HepG2 (cell line): Measurements from ENCODE around the gene ZSWIM6. TPM values are rescaled to one million over a fixed set of nuclear protein-coding genes. Genes with fewer than 3 reads are reported as not detected.

Experiments
- ATAC-seq: fragments of 200-7000 bp; cut with Tn5 transposase; 3 replicates; pipeline ENCODE4 v1.9.1; 2020; ENCODE audit warnings: mild to moderate bottlenecking, moderate library complexity
- BruUV-seq: library from RNA; stranded (reverse); fragments of 400-500 nt; replicated peaks from 2 replicates; lab custom pipeline; 2021; lab: Mats Ljungman, UMichigan
- CTCF ChIA-PET: fragments of 300-600 bp; formaldehyde crosslinking; extraction: SDS; loops from one replicate; lab custom pipeline; 2021; ENCODE audit warnings: low total read pairs, inconsistent platforms, low intra/inter-chr PET ratio; lab: Yijun Ruan, JAX
- POLR2A ChIA-PET: fragments of 350-600 bp; sonication (Branson Sonifier 250); formaldehyde crosslinking; loops from one replicate; lab custom pipeline; 2020; ENCODE audit warnings: antibody characterized with exemption, inconsistent platforms; lab: Yijun Ruan, JAX
- DNase-seq: peaks from one replicate; pipeline ENCODE4 v3.0.0-alpha.2; 2015; ENCODE audit warnings: low spot score
- FAIRE-seq: peaks from 3 replicates; lab custom pipeline; 2011; peaks lifted over from hg19 to GRCh38; lab: Jason Lieb, UNC
- H2AFZ ChIP-seq: one replicate; pipeline ENCODE4 v1.6.1; 2011; ENCODE audit warnings: low read length, inconsistent platforms
- H3K27ac ChIP-seq: fragments of 300-600 bp; 3 replicates; pipeline ENCODE4 v1.8.0; 2011; ENCODE audit warnings: mixed run types, mild to moderate bottlenecking, mixed read lengths, low read length, inconsistent platforms; ENCODE audit not compliant: insufficient read depth; ENCODE audit errors: extremely low read length
- H3K27me3 ChIP-seq, 2 experiments: fragments of 200-600 bp in 1 of 2; 2 replicates in 1 of 2; 3 replicates in 1 of 2; pipeline versions ENCODE4 v1.6.0 to v1.8.0; 2011; ENCODE audit warnings: low read length in 2 of 2, mild to moderate bottlenecking in 2 of 2, moderate library complexity in 2 of 2, inconsistent platforms in 1 of 2; ENCODE audit not compliant: insufficient read depth in 2 of 2, control insufficient read depth in 1 of 2
- H3K36me3 ChIP-seq, 2 experiments: fragments of 200-600 bp in 1 of 2; replicated peaks in 1 of 2; 2 replicates in 1 of 2; 3 replicates in 1 of 2; pipeline versions ENCODE4 v1.5.1 to v1.8.0; 2011; ENCODE audit warnings: low read length in 2 of 2, inconsistent platforms in 1 of 2; ENCODE audit not compliant: insufficient read depth in 2 of 2, control insufficient read depth in 1 of 2
- H3K4me1 ChIP-seq: 2 replicates; pipeline ENCODE4 v1.5.1; 2012; ENCODE audit warnings: low read length, inconsistent platforms; ENCODE audit not compliant: insufficient read depth
- H3K4me2 ChIP-seq: 2 replicates; pipeline ENCODE4 v1.6.0; 2011; ENCODE audit warnings: low read depth, low read length, inconsistent platforms
- H3K4me3 ChIP-seq, 3 experiments: fragments of 200-600 bp in 1 of 3; sonication (generic), shearing (Covaris generic) in 1 of 3; replicated peaks in 1 of 3; 2 replicates each; pipeline ENCODE4 v1.5.1; 2011 to 2016; ENCODE audit warnings: low read length in 3 of 3, inconsistent platforms in 2 of 3, low read depth in 2 of 3, mild to moderate bottlenecking in 2 of 3, control low read depth in 1 of 3, mixed read lengths in 1 of 3; ENCODE audit not compliant: insufficient read depth in 1 of 3
- H3K79me2 ChIP-seq: one replicate; pipeline ENCODE4 v1.6.1; 2011; ENCODE audit warnings: low read length, inconsistent platforms; ENCODE audit not compliant: insufficient read depth
- H3K9ac ChIP-seq: 2 replicates; pipeline ENCODE4 v1.6.0; 2011; ENCODE audit warnings: mild to moderate bottlenecking, low read depth, low read length, inconsistent platforms; ENCODE audit not compliant: insufficient read depth
- H3K9me3 ChIP-seq: 2 replicates; pipeline ENCODE4 v1.5.1; 2012; ENCODE audit warnings: mild to moderate bottlenecking, low read length
- H4K20me1 ChIP-seq: 2 replicates; pipeline ENCODE4 v1.6.0; 2011; ENCODE audit warnings: inconsistent platforms, mild to moderate bottlenecking, low read length, moderate library complexity; ENCODE audit not compliant: insufficient read depth
- KMT2A ChIP-seq: sonication (generic); formaldehyde crosslinking; IDR thresholded peaks from 2 replicates; pipeline ENCODE4 v1.4.0; 2020; ENCODE audit warnings: missing genetic modification reagents
- MED1 ChIP-seq: sonication (generic); formaldehyde crosslinking; IDR thresholded peaks from 2 replicates; pipeline ENCODE4 v1.4.0; 2020; ENCODE audit warnings: missing genetic modification reagents
- SRY ChIP-seq: sonication (generic); formaldehyde crosslinking; IDR thresholded peaks from 2 replicates; pipeline ENCODE4 v1.8.0; 2022; ENCODE audit warnings: mild to moderate bottlenecking, missing genetic modification reagents
- ZFX ChIP-seq: sonication (generic); formaldehyde crosslinking; IDR thresholded peaks from 2 replicates; pipeline ENCODE4 v1.4.0; 2020; ENCODE audit warnings: mild to moderate bottlenecking, low read depth, missing genetic modification reagents, moderate library complexity
- ZNF329 ChIP-seq: sonication (generic); formaldehyde crosslinking; IDR thresholded peaks from 2 replicates; pipeline ENCODE4 v1.9.0; 2021; ENCODE audit warnings: low read depth, mild to moderate bottlenecking, missing genetic modification reagents
- ZNF432 ChIP-seq: sonication (generic); formaldehyde crosslinking; IDR thresholded peaks from 2 replicates; pipeline ENCODE4 v1.5.0; 2020; ENCODE audit warnings: missing genetic modification reagents, mild to moderate bottlenecking, borderline replicate concordance
- ZNF670 ChIP-seq: sonication (generic); formaldehyde crosslinking; IDR thresholded peaks from 2 replicates; pipeline ENCODE4 v1.8.0; 2022; ENCODE audit warnings: mild to moderate bottlenecking, missing genetic modification reagents, borderline replicate concordance
- ZNF720 ChIP-seq: sonication (generic); formaldehyde crosslinking; IDR thresholded peaks from 2 replicates; pipeline ENCODE4 v1.4.0; 2020; ENCODE audit warnings: missing genetic modification reagents
- ZSCAN12 ChIP-seq: sonication (generic); formaldehyde crosslinking; IDR thresholded peaks from 2 replicates; pipeline ENCODE4 v1.9.0; 2021; ENCODE audit warnings: mild to moderate bottlenecking, missing genetic modification reagents
- WGBS: methylation state at CpG from one replicate; pipeline ENCODE4 v1.1.6; 2017; ENCODE audit warnings: low lambda C conversion rate; 5-methylcytosine and 5-hydroxymethylcytosine counted together
- in situ Hi-C: cut with HindIII; loops from 2 replicates; pipeline ENCODE4 v1.10.0; 2017; ENCODE audit warnings: low pct_unique_long_range_greater_than_20kb; ENCODE audit not compliant: extremely low pct_ligation_motif_present
- intact Hi-C: fragments of 100-400 bp; cut with micrococcal nuclease; formaldehyde crosslinking; loops from one replicate; pipeline ENCODE4 v1.10.0; 2022; ENCODE audit not compliant: unreplicated experiment
- polyA plus RNA-seq, 8 experiments: library from polyadenylated mRNA; depleted of rRNA in 3 of 8; stranded (reverse) in 7 of 8; unstranded in 1 of 8; fragments of >200 nt; fragmentation: Illumina TruSeq in 4 of 8; extraction: Trizol in 4 of 8; gene quantifications; 2 replicates each; pipeline versions ENCODE4 v1.2.1 to v1.2.3, GENCODE V29; 2011 to 2016; ENCODE audit warnings: low read depth in 4 of 8, missing spikeins in 1 of 8, mixed read lengths in 1 of 8; ENCODE audit not compliant: insufficient read depth in 1 of 8
- total RNA-seq, 5 experiments: library from RNA; depleted of rRNA; stranded (reverse); fragments of >200 nt; fragmentation: Illumina TruSeq; extraction: Trizol; gene quantifications; 2 replicates each; pipeline ENCODE4 v1.2.3, GENCODE V29; 2016; ENCODE audit warnings: low read depth in 1 of 5
- TF ChIP-seq, protein P1 (sequence below): sonication (generic); formaldehyde crosslinking; conservative IDR thresholded peaks from 2 replicates; pipeline ENCODE4 v1.4.0; 2020; ENCODE audit warnings: missing genetic modification reagents
- TF ChIP-seq, protein P2 (sequence below): sonication (generic); formaldehyde crosslinking; IDR thresholded peaks from 2 replicates; pipeline ENCODE4 v1.4.0; 2020; ENCODE audit warnings: missing genetic modification reagents
- TF ChIP-seq, protein P3 (sequence below): sonication (generic); formaldehyde crosslinking; IDR thresholded peaks from 2 replicates; pipeline ENCODE4 v1.4.0; 2020; ENCODE audit warnings: missing genetic modification reagents, borderline replicate concordance
- TF ChIP-seq, protein P4 (sequence below): sonication (generic); formaldehyde crosslinking; IDR thresholded peaks from 2 replicates; pipeline ENCODE4 v1.9.0; 2021; ENCODE audit warnings: missing genetic modification reagents, borderline replicate concordance

Gene ZSWIM6
- total and polyA plus RNA-seq, 2 of the 13 experiments (the other 11 are each of a cell fraction or from before 2014, with no cell fraction given), result 0.82 to 1.9 TPM

DNA sequence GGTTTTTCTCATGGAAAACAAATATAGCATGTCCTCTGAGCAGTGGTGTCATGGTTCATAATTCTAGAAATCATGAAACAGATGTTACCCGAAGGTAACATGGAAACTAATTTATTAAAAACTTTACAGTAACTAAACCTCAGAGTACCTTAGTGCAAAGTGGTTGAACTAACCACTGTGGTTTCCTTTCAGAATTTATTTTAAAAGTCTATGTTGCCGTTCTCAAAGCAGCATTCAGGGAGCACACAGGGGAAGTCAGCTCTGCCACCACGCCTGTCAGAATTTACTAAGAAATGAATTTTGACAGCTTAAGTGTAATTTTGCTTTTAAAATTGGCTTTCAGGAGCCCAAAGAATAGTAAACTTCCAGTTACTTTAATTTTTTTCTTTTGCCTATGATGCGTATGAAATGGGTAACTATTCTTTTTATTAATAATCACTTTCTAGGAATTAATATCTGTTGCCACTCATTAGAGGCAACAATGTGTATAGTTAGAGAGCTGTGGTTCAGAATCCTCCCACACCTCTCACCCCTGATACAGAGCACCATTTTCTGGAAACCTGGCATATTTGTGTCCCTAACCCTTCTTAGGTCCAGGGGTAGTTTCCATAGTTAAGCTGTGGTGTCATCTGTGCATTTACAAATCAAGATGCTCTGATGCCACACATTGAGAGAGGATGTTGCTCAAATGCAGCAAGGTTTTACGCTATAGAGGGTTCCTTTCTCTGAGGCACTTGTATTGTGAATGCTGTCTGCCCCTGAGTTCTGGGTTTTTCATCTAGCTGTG is 202.6 kb downstream of the ZSWIM6 start (continued):
- TF ChIP-seq, protein P1, sequence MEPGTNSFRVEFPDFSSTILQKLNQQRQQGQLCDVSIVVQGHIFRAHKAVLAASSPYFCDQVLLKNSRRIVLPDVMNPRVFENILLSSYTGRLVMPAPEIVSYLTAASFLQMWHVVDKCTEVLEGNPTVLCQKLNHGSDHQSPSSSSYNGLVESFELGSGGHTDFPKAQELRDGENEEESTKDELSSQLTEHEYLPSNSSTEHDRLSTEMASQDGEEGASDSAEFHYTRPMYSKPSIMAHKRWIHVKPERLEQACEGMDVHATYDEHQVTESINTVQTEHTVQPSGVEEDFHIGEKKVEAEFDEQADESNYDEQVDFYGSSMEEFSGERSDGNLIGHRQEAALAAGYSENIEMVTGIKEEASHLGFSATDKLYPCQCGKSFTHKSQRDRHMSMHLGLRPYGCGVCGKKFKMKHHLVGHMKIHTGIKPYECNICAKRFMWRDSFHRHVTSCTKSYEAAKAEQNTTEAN (CRISPR knock-in tag), result no peak
- TF ChIP-seq, protein P2, sequence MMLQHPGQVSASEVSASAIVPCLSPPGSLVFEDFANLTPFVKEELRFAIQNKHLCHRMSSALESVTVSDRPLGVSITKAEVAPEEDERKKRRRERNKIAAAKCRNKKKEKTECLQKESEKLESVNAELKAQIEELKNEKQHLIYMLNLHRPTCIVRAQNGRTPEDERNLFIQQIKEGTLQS (CRISPR knock-in tag), result no peak
- TF ChIP-seq, all 625 proteins: peak for 0

DNA sequence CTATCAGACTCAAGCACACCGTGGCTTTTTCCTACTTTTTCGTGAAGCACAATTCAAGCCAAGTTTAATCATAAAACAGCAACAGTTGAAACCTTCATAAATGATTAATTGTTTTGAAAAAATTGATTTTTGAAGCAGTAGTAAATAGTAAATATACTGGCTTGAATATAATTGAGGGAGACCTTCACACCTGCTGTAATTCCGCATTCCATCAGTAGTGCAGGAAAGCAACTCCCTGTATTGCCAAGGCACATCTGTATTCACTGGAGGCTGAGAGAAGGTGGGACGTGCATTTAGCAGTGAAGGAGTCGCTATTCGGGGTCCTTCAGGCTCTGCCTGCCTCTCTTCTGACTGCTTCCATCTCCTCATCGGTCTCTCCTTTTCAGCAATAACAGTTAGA is 203.8 kb downstream of the ZSWIM6 start:
- ChIA-PET CTCF (no interaction called here), POLR2A (no interaction called here)
- Histone ChIP-seq H3K4me3 (no peak overlapping the region), H3K36me3 (0 out of 5 replicates have a peak, but pooled peaks cover 0 to 4% of the 10 kb centered on the region in 2 experiments), H3K4me2 (no peak overlapping the region), H3K4me1 (no peaks in the 10 kb centered on the region), H3K27me3 (no peaks in the 10 kb centered on the region), H3K79me2 (no peaks in the 10 kb centered on the region), H3K9me3 (no peaks in the 10 kb centered on the region), H3K27ac (no peak overlapping the region), H3K9ac (no peak overlapping the region), H4K20me1 (no peaks in the 10 kb centered on the region), H2AFZ (no peak overlapping the region)
- ATAC-seq (no peak), FAIRE-seq (no peak), DNase-seq (no peak)
- no TSS peak for BruUV-seq
- in situ Hi-C loops, result no loop called here
- intact Hi-C loops, result no loop called here
- WGBS, result 72% methylated on average over 7 of the region's 7 CpGs
- TF ChIP-seq, protein P3, sequence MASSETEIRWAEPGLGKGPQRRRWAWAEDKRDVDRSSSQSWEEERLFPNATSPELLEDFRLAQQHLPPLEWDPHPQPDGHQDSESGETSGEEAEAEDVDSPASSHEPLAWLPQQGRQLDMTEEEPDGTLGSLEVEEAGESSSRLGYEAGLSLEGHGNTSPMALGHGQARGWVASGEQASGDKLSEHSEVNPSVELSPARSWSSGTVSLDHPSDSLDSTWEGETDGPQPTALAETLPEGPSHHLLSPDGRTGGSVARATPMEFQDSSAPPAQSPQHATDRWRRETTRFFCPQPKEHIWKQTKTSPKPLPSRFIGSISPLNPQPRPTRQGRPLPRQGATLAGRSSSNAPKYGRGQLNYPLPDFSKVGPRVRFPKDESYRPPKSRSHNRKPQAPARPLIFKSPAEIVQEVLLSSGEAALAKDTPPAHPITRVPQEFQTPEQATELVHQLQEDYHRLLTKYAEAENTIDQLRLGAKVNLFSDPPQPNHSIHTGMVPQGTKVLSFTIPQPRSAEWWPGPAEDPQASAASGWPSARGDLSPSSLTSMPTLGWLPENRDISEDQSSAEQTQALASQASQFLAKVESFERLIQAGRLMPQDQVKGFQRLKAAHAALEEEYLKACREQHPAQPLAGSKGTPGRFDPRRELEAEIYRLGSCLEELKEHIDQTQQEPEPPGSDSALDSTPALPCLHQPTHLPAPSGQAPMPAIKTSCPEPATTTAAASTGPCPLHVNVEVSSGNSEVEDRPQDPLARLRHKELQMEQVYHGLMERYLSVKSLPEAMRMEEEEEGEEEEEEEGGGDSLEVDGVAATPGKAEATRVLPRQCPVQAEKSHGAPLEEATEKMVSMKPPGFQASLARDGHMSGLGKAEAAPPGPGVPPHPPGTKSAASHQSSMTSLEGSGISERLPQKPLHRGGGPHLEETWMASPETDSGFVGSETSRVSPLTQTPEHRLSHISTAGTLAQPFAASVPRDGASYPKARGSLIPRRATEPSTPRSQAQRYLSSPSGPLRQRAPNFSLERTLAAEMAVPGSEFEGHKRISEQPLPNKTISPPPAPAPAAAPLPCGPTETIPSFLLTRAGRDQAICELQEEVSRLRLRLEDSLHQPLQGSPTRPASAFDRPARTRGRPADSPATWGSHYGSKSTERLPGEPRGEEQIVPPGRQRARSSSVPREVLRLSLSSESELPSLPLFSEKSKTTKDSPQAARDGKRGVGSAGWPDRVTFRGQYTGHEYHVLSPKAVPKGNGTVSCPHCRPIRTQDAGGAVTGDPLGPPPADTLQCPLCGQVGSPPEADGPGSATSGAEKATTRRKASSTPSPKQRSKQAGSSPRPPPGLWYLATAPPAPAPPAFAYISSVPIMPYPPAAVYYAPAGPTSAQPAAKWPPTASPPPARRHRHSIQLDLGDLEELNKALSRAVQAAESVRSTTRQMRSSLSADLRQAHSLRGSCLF (CRISPR knock-in tag), result no peak
- TF ChIP-seq ZFX (CRISPR knock-in tag) (no peak), KMT2A (CRISPR knock-in tag) (no peak), ZNF720 (CRISPR knock-in tag) (no peak), ZNF329 (CRISPR knock-in tag) (no peak), ZNF670 (CRISPR knock-in tag) (no peak), ZSCAN12 (CRISPR knock-in tag) (no peak), ZNF432 (no peak), SRY (CRISPR knock-in tag) (no peak), MED1 (CRISPR knock-in tag) (no peak)
- TF ChIP-seq, protein P4, sequence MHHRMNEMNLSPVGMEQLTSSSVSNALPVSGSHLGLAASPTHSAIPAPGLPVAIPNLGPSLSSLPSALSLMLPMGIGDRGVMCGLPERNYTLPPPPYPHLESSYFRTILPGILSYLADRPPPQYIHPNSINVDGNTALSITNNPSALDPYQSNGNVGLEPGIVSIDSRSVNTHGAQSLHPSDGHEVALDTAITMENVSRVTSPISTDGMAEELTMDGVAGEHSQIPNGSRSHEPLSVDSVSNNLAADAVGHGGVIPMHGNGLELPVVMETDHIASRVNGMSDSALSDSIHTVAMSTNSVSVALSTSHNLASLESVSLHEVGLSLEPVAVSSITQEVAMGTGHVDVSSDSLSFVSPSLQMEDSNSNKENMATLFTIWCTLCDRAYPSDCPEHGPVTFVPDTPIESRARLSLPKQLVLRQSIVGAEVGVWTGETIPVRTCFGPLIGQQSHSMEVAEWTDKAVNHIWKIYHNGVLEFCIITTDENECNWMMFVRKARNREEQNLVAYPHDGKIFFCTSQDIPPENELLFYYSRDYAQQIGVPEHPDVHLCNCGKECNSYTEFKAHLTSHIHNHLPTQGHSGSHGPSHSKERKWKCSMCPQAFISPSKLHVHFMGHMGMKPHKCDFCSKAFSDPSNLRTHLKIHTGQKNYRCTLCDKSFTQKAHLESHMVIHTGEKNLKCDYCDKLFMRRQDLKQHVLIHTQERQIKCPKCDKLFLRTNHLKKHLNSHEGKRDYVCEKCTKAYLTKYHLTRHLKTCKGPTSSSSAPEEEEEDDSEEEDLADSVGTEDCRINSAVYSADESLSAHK (CRISPR knock-in tag), result no peak
